ENCODE measurements around the gene MVB12B.

Gene MVB12B

DNA sequence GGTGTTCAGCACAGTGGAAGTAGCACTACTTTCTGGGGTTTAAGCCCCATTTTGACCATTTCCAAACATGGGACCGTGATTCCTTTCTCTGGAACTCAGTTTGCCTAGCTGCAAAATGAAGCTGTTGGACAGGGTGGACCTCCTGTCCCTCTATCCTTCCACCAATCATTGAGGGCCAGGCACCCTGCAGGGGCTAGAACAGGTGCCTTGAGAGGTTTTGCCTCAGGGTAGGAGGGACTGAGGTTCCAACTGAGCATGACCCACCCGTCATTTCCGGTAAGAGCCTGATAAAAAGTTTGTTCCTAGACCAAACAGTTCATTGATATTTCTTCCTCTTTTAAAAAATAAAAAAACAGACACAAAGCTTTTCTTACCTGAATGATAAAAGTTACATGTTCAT, 116.5 kb downstream of the MVB12B start:
- DNase-seq (ENCODE audit: low read depth): no peak
- H3K4me3 ChIP-seq (ENCODE audit: control insufficient read depth, low read depth, low read length): no peak overlapping the region
- TF ChIP-seq, protein P1, sequence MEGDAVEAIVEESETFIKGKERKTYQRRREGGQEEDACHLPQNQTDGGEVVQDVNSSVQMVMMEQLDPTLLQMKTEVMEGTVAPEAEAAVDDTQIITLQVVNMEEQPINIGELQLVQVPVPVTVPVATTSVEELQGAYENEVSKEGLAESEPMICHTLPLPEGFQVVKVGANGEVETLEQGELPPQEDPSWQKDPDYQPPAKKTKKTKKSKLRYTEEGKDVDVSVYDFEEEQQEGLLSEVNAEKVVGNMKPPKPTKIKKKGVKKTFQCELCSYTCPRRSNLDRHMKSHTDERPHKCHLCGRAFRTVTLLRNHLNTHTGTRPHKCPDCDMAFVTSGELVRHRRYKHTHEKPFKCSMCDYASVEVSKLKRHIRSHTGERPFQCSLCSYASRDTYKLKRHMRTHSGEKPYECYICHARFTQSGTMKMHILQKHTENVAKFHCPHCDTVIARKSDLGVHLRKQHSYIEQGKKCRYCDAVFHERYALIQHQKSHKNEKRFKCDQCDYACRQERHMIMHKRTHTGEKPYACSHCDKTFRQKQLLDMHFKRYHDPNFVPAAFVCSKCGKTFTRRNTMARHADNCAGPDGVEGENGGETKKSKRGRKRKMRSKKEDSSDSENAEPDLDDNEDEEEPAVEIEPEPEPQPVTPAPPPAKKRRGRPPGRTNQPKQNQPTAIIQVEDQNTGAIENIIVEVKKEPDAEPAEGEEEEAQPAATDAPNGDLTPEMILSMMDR (conservative IDR thresholded peaks at IDR 0.05; ENCODE audit: control insufficient read depth, insufficient read depth, low read depth, low read length): no peak

DNA sequence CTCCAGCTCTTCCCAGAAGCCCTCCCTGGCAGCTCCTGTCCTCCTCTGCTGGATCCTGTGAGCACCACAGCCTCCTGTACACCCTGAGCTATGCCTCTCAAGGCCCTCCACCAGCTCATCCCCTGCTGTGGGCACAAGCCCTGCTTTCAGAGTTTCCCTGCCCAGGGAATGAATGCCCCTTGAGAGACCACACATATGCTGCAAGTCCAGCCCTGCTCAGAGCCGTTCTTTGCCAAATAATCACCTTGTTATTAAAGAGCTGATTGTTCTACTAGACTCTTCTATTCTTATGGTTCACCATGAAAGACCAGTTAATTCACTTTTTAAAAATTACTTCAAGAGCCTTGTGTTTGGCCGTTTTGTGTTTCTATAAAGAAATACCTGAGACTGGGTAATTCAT, 121.5 kb downstream of the MVB12B start:
- H3K4me3 ChIP-seq (ENCODE audit: control insufficient read depth, low read depth, low read length): no peak overlapping the region
- DNase-seq (ENCODE audit: low read depth): no peak
- TF ChIP-seq, protein P1 (conservative IDR thresholded peaks at IDR 0.05; ENCODE audit: control insufficient read depth, insufficient read depth, low read depth, low read length): no peak

GRCh38 chr9:126448865-126449577, 122.4 kb downstream of the MVB12B start:
- H3K4me3 ChIP-seq (ENCODE audit: control insufficient read depth, low read depth, low read length): no peak overlapping the region
- TF ChIP-seq, protein P1 (conservative IDR thresholded peaks at IDR 0.05; ENCODE audit: control insufficient read depth, insufficient read depth, low read depth, low read length): no peak
- DNase-seq (ENCODE audit: low read depth): no peak

- no peak for DNase-seq (ENCODE audit: low read depth)
- no peak overlapping the region for H3K4me3 ChIP-seq (ENCODE audit: control insufficient read depth, low read depth, low read length)
- TF ChIP-seq, protein P1 (conservative IDR thresholded peaks at IDR 0.05; ENCODE audit: control insufficient read depth, insufficient read depth, low read depth, low read length): no peak
Measured at GRCh38 chr9:126449725-126450667, 123.4 kb downstream of the MVB12B start.

DNA sequence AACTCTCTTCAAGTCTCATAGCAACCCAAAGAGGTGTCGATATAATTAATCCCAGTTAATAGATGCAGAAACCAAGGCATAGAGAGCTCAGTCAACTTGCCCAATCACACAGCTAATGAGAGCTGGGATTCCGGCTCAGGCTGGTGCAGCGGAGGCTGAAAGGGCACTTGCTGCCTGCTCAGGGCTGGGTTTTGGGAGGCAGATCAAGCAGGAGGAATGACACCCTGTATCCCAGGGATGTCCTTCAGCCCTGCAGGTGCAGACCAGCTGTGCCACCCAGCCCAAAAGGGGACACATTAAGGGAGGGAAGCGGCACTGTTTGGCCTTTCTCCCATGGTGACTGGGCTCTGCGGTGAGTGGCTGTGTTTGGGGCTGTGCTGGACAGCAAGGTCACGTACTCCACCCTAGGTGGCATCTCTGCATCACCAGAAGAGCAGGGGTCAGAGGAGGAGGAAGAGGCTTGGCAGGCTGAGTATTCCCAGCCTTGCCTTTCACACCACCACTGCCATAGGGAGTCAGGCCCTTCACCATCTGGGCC, 124.1 kb downstream of the MVB12B start:
- DNase-seq (ENCODE audit: low read depth): no peak
- H3K4me3 ChIP-seq (ENCODE audit: control insufficient read depth, low read depth, low read length): no peak overlapping the region
- TF ChIP-seq, protein P1 (conservative IDR thresholded peaks at IDR 0.05; ENCODE audit: control insufficient read depth, insufficient read depth, low read depth, low read length): no peak

DNA sequence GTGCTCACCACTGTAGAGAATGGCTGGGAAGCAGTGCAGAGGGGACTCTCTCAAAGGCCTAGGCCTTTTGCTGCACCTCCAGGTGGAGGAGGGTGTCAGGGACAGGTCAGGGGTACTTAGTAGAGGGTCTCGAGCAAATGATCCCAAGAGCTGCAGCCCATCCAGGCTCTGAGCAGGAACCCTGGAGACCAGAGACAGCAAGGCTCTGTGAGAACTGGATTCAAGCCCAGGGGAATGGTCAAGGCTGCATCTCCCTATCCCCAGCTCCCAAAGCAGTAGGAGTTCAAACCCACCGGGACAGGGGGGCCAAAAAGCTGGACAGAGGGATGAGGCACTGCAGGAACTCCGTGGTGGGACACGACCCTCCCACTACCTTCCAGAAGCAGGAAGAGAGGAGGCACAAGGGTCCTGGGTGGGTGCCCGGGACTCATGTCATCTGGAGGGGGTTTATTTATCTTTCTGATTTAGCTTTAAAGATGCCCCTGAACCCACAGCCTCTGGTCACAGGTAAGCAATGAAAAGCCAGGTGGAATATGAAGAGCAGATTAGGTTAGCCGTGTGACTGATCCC, 124.8 kb downstream of the MVB12B start:
- TF ChIP-seq, protein P1 (conservative IDR thresholded peaks at IDR 0.05; ENCODE audit: control insufficient read depth, insufficient read depth, low read depth, low read length): no peak
- no peak for DNase-seq (ENCODE audit: low read depth)
- H3K4me3 ChIP-seq (ENCODE audit: control insufficient read depth, low read depth, low read length): no peak overlapping the region

Measured in fibroblast of mammary gland (primary cell).